ENCODE data around the gene CMTM5.

DNA sequence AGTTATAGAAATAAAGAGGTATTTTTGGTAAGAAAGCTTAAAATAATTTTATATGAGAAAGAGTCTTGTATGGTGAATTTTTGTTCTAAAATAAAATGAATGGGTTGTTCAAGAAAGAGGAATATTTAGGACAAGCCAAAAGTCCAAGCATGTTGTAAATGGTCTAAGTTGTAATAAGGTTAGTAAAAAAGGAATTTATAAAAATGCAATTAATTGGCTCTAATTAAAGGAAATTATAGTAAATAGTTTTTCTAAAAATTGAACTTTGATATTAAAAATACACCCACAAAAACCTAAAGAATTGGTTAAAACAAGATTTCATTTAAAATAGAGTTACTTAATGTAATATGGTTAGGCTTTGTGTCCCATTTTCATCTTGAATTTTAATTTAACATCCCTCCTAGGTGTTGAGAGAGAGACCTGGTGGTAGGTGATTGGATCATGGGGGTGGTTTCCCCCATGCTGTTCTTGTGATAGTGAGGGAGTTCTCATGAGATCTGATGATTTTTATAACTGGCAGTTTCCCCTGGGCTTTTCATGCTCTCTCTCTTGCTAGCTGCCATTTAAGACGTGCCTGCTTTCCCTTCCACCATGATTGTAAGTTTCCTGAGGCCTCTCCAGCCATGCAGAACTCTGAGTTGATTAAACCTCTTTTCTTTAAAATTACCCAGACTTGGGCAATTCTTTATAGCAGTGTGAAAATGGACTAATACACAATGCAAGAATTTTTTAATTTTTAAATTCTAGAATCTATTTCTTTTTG lies 37.2 kb upstream of the CMTM5 start:
- TF ChIP-seq POLR2AphosphoS5 (IDR thresholded peaks at IDR 0.05; ENCODE audit: low read depth, low read length) = no peak
- TF ChIP-seq, protein P1, sequence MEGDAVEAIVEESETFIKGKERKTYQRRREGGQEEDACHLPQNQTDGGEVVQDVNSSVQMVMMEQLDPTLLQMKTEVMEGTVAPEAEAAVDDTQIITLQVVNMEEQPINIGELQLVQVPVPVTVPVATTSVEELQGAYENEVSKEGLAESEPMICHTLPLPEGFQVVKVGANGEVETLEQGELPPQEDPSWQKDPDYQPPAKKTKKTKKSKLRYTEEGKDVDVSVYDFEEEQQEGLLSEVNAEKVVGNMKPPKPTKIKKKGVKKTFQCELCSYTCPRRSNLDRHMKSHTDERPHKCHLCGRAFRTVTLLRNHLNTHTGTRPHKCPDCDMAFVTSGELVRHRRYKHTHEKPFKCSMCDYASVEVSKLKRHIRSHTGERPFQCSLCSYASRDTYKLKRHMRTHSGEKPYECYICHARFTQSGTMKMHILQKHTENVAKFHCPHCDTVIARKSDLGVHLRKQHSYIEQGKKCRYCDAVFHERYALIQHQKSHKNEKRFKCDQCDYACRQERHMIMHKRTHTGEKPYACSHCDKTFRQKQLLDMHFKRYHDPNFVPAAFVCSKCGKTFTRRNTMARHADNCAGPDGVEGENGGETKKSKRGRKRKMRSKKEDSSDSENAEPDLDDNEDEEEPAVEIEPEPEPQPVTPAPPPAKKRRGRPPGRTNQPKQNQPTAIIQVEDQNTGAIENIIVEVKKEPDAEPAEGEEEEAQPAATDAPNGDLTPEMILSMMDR (IDR thresholded peaks at IDR 0.05) = no peak
- no peak for TF ChIP-seq TCF7L2 (IDR thresholded peaks at IDR 0.05; ENCODE audit: low read depth, low read length)
- TF ChIP-seq SIN3A (IDR thresholded peaks at IDR 0.05; ENCODE audit: borderline replicate concordance, insufficient read depth, low read depth, low read length) = no peak
